Astrocyte (in vitro differentiated cells and primary cell): ENCODE data around the gene MICAL2.

Experiments used
- CTCF ChIP-seq: IDR thresholded peaks from 2 replicates; pipeline ENCODE4 v1.5.1; 2011; ENCODE audit warnings: low read depth, mild to moderate bottlenecking, inconsistent platforms, low read length, moderate library complexity; ENCODE audit not compliant: insufficient read depth
- EZH2 ChIP-seq: IDR thresholded peaks from 2 replicates; pipeline ENCODE4 v1.6.1; 2012; ENCODE audit warnings: mild to moderate bottlenecking, low read length, inconsistent platforms; ENCODE audit not compliant: insufficient read depth

GRCh38 chr11:12273618-12273995, 163.2 kb downstream of the MICAL2 start:
- TF ChIP-seq CTCF (no peak), EZH2 (no peak)
